Measurements from ENCODE around the gene GAPVD1.
"Not testable (repeated sequence)": the region's sequence is repeated elsewhere in the genome, so short reads cannot be mapped to it uniquely, and the experiment has no call there.

Gene GAPVD1

DNA sequence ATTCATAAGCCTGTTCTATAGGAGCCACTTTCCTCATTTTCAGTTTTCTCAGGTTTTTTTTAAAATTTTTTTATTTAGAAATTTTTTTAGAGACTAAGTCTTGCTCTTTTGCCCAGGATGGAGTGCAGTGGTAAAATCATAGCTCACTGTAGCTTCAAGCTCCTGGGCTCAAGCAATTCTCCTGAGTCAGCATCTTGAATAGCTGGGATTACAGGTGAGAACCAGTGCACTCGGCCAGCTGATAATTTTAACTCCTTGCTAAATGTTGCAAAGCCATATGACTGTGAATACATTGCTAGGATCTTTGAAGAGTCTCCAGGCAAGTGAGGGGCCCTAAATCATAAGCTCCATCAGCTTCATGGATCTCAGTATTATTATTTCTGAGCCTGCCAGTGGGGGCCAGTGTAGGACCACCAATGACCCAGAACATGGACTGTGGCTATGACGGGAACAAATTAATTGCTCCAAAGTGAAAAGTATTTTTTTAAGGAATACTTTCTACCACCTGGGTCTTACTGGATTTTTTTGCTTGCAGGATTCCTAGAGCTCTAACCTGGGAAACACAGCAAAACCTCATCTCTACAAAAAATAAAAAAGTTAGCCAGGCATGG lies 5.7 kb upstream of the GAPVD1 start:
- DNase-seq (ENCODE audit: low read depth in 2 of 3, low spot score in 1 of 3), result no peak

DNA sequence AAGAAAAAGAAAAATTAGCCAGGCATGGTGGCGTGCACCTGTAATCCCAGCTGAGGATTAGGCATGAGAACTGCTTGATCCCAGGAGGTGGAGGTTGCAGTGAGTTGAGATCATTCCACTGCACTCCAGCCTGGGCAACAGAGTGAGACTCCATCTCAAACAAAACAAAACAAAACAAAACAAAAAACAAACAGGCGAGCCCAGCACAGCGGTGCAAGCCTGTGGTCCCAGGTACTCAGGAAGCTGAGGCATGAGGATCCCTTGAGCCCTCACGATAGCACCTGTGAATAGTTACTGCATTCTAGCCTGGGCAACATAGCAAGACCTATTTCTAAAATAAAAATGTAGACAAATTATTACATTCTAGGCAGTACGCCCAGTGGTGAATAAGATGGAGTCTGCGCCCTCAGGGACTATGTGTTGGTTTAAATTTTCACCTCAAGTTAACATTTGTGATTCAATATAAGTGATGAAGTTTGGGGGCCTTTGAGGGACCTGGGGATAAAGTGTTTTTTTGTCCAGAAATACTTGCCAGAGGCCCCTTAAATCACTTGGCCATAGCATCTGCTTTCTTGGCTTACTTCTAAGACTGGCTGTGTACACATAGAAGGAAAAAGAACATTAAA lies 3.4 kb upstream of the GAPVD1 start:
- no peak for DNase-seq (ENCODE audit: low read depth in 2 of 3, low spot score in 1 of 3)

DNA sequence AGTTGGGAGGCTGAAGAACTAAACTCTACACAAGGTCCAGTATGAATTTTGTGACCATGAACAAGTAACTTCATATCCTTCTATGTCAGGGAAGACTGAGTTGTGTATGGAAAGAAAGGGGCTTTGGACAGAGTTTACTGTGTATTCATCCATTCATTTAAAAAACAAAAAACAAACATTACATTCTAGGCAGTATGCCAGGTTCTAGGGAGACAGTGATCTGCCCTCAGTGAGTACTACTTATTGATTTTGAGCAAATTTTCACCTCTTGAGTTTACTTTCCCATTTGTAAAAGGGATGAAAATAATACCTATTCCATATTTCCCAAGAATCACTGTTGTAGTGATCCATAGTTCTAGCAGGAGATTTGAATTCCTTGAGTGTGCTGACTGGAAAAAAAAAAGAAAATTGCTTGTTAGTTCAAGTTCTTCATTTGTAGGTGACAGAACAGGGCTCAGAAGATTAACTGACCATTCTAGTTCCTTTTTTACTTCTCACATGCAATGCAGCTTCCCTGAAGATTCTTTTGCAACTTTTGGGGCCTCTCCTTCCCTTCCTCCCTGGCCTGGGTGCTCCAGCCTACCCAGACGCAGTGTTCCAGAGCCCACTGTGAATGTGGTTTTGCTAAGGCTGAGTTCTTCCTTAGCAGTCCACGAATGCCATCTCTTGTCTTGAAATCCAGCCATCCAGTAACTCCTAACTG lies 2.6 kb upstream of the GAPVD1 start:
- DNase-seq (ENCODE audit: low read depth in 2 of 3, low spot score in 1 of 3), result no peak

DNA sequence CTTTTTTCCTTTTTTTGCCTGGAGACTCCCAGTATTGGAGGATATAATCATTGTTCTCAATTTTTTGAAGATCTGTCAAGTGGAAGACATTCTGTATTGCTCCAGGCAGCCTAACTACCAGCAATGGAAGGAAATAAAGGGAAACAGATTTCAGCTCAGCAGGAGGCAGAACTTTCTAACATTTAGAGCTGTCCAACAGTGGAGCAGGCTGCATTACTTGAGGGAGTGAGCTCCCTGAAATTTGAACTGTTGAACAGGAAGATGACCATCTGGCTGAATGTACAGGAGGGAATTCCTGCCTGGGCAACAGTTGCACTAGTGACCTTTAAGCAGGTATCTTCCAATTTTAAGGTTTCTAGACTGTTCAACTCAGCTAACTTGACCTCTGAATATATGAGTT lies 1.1 kb upstream of the GAPVD1 start:
- DNase-seq (ENCODE audit: low read depth in 2 of 3, low spot score in 1 of 3), result no peak

GRCh38 chr9:125262294-125262991 lies 817 bp downstream of the GAPVD1 start:
- DNase-seq (ENCODE audit: low read depth in 2 of 3, low spot score in 1 of 3), result no peak

DNA sequence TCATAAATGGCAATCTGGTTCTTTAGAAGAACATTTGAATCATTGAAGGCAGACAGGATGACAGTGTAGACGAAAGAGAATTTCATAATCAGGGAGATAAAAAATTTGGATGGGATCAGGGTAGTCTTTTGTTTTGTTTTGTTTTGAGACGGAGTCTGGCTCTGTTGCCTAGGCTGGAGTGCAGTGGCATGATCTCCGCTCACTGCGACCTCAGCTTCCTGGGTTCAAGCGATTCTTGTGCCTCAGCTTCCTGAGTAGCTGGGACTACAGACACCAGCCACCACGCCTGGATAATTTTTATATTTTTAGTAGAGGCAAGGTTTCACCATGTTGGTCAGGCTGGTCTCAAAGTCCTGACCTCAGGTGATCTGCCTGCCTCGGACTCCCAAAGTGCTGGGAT lies 2.4 kb downstream of the GAPVD1 start:
- DNase-seq (ENCODE audit: low read depth in 2 of 3, low spot score in 1 of 3), result not testable (repeated sequence)

GRCh38 chr9:125268394-125269013 lies 6.9 kb downstream of the GAPVD1 start:
- DNase-seq (ENCODE audit: low read depth in 2 of 3, low spot score in 1 of 3), result no peak

GRCh38 chr9:125269014-125269397 lies 7.4 kb downstream of the GAPVD1 start:
- no peak for DNase-seq (ENCODE audit: low read depth in 2 of 3, low spot score in 1 of 3)

- no peak for DNase-seq (ENCODE audit: low read depth in 2 of 3, low spot score in 1 of 3)
Observed at GRCh38 chr9:125271081-125271480, 9.5 kb downstream of the GAPVD1 start.

DNA sequence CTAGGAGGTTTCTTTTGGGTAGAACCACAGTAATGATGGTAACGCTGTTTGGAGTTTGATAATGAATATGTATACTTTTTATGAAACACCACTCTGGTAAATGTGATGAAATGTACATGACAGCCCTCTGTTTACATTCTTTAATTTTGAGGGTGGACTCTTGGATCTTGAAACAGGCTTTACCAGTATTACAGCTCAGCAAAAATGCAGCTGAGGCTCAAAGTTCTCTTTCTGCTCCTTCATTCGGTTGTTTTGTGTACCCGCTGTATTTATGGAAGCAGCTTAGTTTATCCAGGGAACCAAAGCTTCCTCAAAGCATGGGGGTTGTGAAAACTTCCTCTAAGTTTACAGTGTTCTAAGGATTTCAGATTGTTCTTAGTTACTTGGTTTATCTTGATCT lies 11.1 kb downstream of the GAPVD1 start:
- no peak for DNase-seq (ENCODE audit: low read depth in 2 of 3, low spot score in 1 of 3)

GRCh38 chr9:125276771-125277170 lies 15.1 kb downstream of the GAPVD1 start:
- no peak for DNase-seq (ENCODE audit: low read depth in 2 of 3, low spot score in 1 of 3)

DNA sequence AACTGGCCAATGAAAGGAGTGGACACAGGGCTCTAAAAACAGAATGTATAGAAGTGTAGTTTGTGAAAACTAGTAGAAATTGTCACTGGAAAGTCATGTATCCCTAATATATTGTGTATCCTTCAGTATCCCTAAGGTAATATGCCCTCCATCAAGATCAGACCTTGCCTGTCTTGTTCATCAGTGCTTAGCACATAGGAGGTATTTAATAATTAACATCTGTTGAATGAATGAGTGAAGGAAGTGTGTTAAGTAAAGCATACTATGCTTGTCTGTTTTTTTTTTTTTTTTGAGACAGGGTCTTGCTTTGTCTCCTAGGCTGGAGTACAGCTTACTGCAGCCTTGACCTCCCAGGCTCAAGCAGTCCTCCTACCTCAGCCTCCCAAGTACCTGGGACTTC lies 15.8 kb downstream of the GAPVD1 start:
- no peak for DNase-seq (ENCODE audit: low read depth in 2 of 3, low spot score in 1 of 3)

DNA sequence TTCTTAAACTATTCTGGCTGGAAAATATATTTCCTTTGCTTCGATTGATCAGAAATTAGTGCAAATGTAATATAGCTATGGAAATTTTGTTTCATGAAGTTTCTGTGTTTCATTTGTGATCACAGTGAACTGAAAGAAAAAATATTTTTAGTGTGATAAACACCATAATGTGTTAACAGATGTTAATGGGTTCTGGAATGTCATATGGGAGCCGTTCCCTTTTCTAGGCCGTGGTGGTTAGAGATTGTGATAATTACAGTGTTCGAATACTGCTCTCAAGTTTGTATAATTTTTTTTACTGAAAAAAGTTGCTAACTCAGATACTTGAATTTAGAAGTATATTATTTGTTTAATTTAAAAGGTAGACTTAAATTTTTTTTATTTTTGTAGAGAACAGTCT lies 19.3 kb downstream of the GAPVD1 start:
- DNase-seq (ENCODE audit: low read depth in 2 of 3, low spot score in 1 of 3), result no peak

- no peak for DNase-seq (ENCODE audit: low read depth in 2 of 3, low spot score in 1 of 3)
Observed at GRCh38 chr9:125284855-125285254, 23.2 kb downstream of the GAPVD1 start.

DNA sequence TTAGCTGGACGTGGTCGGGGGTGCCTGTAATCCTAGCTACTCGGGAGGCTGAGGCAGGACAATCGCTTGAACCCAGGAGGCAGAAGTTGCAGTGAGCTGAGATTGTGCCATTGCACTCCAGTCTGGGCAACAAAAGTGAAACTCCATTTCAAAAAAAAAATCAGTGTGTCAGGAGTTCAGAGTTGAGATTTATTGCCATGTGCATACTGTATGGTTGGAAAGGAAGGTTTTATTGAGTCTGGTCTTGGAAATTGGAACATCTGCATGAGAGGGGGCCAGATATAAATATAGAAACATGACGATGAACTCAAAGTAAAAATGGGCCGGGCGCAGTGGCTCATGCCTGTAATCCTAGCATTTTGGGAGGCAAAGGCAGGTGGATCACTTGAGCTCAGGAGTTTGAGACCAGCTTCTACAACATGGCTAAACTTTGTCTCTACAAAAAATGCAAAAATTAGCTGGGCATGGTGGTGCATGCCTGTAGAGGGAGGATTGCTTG lies 25.4 kb downstream of the GAPVD1 start:
- not testable (repeated sequence) for DNase-seq (ENCODE audit: low read depth in 2 of 3, low spot score in 1 of 3)

- no peak for DNase-seq (ENCODE audit: low read depth in 2 of 3, low spot score in 1 of 3)
Observed at GRCh38 chr9:125293134-125293533, 31.5 kb downstream of the GAPVD1 start.

- DNase-seq (ENCODE audit: low read depth in 2 of 3, low spot score in 1 of 3), result no peak
Observed at GRCh38 chr9:125295657-125296056, 34.0 kb downstream of the GAPVD1 start.

DNA sequence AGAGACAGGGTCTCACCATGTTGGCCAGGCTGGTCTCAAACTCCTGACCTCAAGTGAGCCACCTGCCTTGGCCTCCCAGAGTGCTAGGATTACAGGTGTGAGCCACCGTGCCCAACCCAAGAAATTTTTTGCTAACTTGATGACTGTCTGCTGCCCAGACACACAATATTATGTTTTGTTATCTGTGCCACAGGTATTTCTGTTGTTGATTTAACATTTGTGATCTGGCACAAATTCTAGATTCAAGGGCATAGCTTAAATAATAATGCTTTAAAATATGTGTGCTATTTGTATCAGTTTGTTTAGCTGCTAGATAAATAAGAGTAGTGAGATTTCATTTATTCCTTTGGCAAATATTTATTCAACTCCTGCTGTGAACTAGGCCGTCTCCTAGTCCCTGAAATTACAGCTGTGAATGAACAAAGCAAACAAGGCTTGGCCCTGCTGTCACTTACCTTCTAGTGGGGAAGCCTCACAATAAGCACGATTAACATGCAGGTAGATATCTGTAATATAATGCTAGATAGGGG lies 35.3 kb downstream of the GAPVD1 start:
- no peak for DNase-seq (ENCODE audit: low read depth in 2 of 3, low spot score in 1 of 3)

- no peak for DNase-seq (ENCODE audit: low read depth in 2 of 3, low spot score in 1 of 3)
Observed at GRCh38 chr9:125297917-125298316, 36.3 kb downstream of the GAPVD1 start.

GRCh38 chr9:125302241-125302640 lies 40.6 kb downstream of the GAPVD1 start:
- no peak for DNase-seq (ENCODE audit: low read depth in 2 of 3, low spot score in 1 of 3)

- no peak for DNase-seq (ENCODE audit: low read depth in 2 of 3, low spot score in 1 of 3)
Observed at GRCh38 chr9:125304273-125304672, 42.6 kb downstream of the GAPVD1 start.
